Choroid plexus epithelial cell (primary cell): ENCODE results near the gene VPS33A.
A peak's percentile ranks its signal among the peaks of the same experiment; 100 is the strongest.
"Not testable (repeated sequence)": the region's sequence is repeated elsewhere in the genome, so short reads cannot be mapped to it uniquely, and the experiment has no call there.

Source experiments
- DNase-seq: peaks from one replicate; pipeline ENCODE4 v3.0.0-alpha.2; 2010; ENCODE audit warnings: low read depth
- H3K4me3 ChIP-seq: 2 replicates; pipeline ENCODE4 v1.5.1; 2011; ENCODE audit warnings: low read depth, mild to moderate bottlenecking, control low read depth, low read length, moderate library complexity
- TF ChIP-seq, protein P1 (sequence below): conservative IDR thresholded peaks from 2 replicates; pipeline ENCODE4 v1.5.1; 2011; ENCODE audit warnings: low read depth, mild to moderate bottlenecking, control low read depth, inconsistent platforms, low read length, moderate library complexity

VPS33A gene

DNA sequence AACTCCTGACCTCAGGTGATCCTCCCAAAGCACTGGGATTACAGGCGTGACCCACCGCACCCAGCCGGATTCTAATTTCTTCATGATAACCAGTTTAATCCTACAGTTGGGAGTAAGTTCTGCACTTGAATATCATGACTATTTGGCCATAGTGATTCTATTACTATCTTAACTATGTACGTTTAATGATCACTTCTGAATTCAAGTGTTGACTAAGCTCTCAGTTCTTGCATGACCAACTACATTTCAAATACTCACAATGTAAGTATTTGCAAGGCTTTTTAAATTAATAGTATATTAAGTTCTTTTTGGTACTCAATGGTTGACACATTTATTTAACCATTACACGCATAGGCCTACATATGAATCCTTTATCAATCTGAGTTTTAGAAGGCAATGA, 17.4 kb upstream of the VPS33A start:
- TF ChIP-seq, protein P1, sequence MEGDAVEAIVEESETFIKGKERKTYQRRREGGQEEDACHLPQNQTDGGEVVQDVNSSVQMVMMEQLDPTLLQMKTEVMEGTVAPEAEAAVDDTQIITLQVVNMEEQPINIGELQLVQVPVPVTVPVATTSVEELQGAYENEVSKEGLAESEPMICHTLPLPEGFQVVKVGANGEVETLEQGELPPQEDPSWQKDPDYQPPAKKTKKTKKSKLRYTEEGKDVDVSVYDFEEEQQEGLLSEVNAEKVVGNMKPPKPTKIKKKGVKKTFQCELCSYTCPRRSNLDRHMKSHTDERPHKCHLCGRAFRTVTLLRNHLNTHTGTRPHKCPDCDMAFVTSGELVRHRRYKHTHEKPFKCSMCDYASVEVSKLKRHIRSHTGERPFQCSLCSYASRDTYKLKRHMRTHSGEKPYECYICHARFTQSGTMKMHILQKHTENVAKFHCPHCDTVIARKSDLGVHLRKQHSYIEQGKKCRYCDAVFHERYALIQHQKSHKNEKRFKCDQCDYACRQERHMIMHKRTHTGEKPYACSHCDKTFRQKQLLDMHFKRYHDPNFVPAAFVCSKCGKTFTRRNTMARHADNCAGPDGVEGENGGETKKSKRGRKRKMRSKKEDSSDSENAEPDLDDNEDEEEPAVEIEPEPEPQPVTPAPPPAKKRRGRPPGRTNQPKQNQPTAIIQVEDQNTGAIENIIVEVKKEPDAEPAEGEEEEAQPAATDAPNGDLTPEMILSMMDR, result no peak
- H3K4me3 ChIP-seq, result no peak overlapping the region
- no peak for DNase-seq

GRCh38 chr12:122282061-122282460, 15.8 kb upstream of the VPS33A start:
- H3K4me3 ChIP-seq, result no peak overlapping the region
- TF ChIP-seq, protein P1, result no peak
- DNase-seq, result peak; percentile 76

DNA sequence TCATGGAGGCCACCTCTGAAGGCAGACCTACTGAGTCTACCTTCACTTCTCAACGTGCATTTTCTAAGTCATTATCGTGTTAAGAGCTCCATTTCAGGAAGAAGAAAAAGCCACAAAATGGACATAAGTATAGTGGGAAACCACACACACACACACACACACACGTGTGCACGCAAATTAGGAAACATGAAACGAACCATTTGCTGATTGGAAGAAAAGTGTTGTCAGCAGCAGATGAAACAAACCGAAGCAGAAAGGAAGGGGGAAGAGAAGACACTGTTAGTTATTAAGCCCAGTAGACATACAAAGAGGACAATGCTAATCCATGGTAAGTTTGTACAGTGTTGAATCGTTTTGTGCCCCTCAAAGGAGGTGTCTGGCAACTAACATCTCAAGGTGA, 9.9 kb upstream of the VPS33A start:
- DNase-seq, result no peak
- no peak overlapping the region for H3K4me3 ChIP-seq
- TF ChIP-seq, protein P1, result no peak

DNA sequence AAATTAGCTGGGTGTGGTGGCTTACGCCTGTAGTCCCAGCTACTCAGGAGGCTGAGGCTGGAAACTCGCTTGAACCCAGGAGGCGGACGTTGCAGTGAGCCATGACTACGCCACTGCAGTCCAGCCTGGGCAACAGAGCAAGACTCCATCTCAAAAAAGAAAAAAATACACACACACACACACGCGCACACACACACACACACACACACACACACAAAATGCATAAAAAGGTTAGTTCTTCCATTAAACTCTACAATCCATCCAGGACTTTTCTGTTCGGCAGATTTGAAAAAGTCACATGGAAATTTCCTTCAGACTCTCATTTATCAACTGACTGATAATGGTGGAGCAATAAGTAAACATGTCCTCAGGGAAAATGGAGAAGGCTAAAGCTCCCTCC, 9.2 kb upstream of the VPS33A start:
- TF ChIP-seq, protein P1, result no peak
- no peak for DNase-seq
- H3K4me3 ChIP-seq, result no peak overlapping the region

GRCh38 chr12:122265886-122266229, 436 bp downstream of the VPS33A start:
- TF ChIP-seq, protein P1, result no peak
- peak; percentile 44 for DNase-seq
- peak overlapping the region; percentile 99 for H3K4me3 ChIP-seq

DNA sequence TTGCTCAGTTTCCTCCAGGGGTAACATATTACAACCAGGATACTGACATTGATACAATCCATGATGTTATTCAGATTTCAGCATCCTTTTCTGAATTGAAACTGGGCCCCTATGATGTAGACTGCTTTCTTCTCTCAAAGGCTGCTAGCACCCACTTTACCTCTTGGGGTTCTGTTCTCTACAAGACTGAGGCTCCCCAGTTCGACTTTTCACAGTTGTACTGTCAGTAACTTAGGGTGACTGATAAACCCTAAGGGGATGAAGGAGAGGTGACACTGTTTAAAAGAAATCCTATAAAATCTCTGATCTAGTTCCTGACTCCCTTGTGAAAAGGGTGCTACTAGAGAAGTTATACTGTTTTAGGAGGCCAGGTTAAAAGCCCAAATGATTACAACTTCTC, 818 bp downstream of the VPS33A start:
- TF ChIP-seq, protein P1, result no peak
- DNase-seq, result no peak
- peak overlapping the region; percentile 99 for H3K4me3 ChIP-seq

DNA sequence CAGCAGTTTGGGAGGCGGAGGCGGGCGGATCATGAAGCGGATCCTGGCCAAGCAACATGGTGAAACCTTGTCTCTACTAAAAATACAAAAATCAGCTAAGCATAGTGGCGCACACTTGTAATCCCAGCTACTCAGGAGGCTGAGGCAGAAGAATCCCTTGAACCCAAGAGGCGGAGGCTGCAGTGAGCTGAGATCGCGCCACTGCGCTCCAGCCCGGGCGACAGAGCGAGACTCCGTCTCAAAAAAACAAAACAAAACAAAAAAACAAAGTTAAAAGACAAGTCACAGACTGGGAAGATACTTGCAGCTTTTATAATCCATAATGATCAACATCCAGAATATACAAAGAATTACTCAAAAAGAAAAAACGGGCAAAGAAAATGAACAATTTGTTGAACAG, 5.6 kb downstream of the VPS33A start:
- not testable (repeated sequence) for DNase-seq, H3K4me3 ChIP-seq

DNA sequence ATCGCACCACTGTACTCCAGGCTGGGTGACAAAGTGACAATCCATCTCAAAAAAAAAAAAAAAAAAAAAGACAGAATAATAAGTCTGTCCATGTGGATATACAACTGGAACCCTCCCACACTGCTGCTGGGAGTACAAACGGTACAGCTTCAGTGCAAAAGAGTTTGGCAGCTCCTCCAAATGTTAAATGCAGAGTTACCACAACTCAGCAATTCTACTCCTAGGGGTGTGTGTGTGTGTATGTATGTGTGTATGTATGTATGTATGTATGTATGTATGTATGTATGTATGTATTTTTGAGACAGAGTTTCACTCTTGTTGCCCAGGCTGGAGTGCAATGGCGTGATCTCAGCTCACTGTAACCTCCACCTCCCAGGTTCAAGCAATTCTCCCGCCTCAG, 7.4 kb downstream of the VPS33A start:
- H3K4me3 ChIP-seq, DNase-seq: not testable (repeated sequence)

- not testable (repeated sequence) for DNase-seq
These were observed 7.8 kb downstream of the VPS33A start for GRCh38 chr12:122258462-122258861.

More at GRCh38 chr12:122258462-122258861, 7.8 kb downstream of the VPS33A start:
- H3K4me3 ChIP-seq, result not testable (repeated sequence)
